Measurements from ENCODE around the gene WDR45B. TPM values are rescaled to one million over a fixed set of nuclear protein-coding genes. Genes with fewer than 3 reads are reported as not detected.
"Not testable (repeated sequence)": the region's sequence is repeated elsewhere in the genome, so short reads cannot be mapped to it uniquely, and the experiment has no call there.

WDR45B gene
- total RNA-seq, 4 donors from 2014 or later, result 57.3 to 81.4 (median 74.4) TPM

GRCh38 chr17:82657926-82658325 lies 9.7 kb upstream of the WDR45B start:
- DNase-seq (ENCODE audit: extremely low spot score), result no peak
- Histone ChIP-seq H3K4me1 (no peaks in the 10 kb centered on the region), H3K4me3 (no peak overlapping the region), H3K36me3 (peaks cover 8 to 79% (median 47%) of the 10 kb centered on the region in 4 donors), H3K9me3 (no peaks in the 10 kb centered on the region), H3K27me3 (no peaks in the 10 kb centered on the region), H3K27ac (replicated peaks in 1 of 4) (no peak overlapping the region)
- 92% methylated on average over 9 of the region's 19 CpGs for WGBS
- intact Hi-C loops (cut with DNase I), result no loop called here
- TF ChIP-seq EP300 (IDR thresholded peaks at IDR 0.05), result no peak
- TF ChIP-seq, protein P1, sequence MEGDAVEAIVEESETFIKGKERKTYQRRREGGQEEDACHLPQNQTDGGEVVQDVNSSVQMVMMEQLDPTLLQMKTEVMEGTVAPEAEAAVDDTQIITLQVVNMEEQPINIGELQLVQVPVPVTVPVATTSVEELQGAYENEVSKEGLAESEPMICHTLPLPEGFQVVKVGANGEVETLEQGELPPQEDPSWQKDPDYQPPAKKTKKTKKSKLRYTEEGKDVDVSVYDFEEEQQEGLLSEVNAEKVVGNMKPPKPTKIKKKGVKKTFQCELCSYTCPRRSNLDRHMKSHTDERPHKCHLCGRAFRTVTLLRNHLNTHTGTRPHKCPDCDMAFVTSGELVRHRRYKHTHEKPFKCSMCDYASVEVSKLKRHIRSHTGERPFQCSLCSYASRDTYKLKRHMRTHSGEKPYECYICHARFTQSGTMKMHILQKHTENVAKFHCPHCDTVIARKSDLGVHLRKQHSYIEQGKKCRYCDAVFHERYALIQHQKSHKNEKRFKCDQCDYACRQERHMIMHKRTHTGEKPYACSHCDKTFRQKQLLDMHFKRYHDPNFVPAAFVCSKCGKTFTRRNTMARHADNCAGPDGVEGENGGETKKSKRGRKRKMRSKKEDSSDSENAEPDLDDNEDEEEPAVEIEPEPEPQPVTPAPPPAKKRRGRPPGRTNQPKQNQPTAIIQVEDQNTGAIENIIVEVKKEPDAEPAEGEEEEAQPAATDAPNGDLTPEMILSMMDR (IDR thresholded peaks at IDR 0.05), result no peak
- no peak for TF ChIP-seq POLR2A (IDR thresholded peaks at IDR 0.05; ENCODE audit: low read depth)
- no peak for TF ChIP-seq POLR2AphosphoS5 (IDR thresholded peaks at IDR 0.05)

GRCh38 chr17:82656266-82656665 lies 8.0 kb upstream of the WDR45B start:
- TF ChIP-seq POLR2AphosphoS5 (IDR thresholded peaks at IDR 0.05) (no peak), POLR2A (IDR thresholded peaks at IDR 0.05; ENCODE audit: low read depth) (no peak)
- Histone ChIP-seq H3K4me1 (no peaks in the 10 kb centered on the region), H3K27ac (replicated peaks in 1 of 4) (no peak overlapping the region), H3K4me3 (no peak overlapping the region), H3K9me3 (no peaks in the 10 kb centered on the region), H3K36me3 (peaks cover 8 to 62% (median 40%) of the 10 kb centered on the region in 4 donors), H3K27me3 (no peaks in the 10 kb centered on the region)
- no peak for DNase-seq (ENCODE audit: extremely low spot score)
- intact Hi-C loops (cut with DNase I), result no loop called here
- 76% methylated on average over 16 of the region's 16 CpGs for WGBS

- Histone ChIP-seq H3K9me3 (no peaks in the 10 kb centered on the region), H3K4me3 (no peak overlapping the region), H3K27me3 (no peaks in the 10 kb centered on the region), H3K36me3 (peaks cover 8 to 56% (median 38%) of the 10 kb centered on the region in 4 donors), H3K27ac (replicated peaks in 1 of 4) (no peak overlapping the region), H3K4me1 (no peaks in the 10 kb centered on the region)
- TF ChIP-seq POLR2A (IDR thresholded peaks at IDR 0.05; ENCODE audit: low read depth) (no peak), POLR2AphosphoS5 (IDR thresholded peaks at IDR 0.05) (no peak)
- intact Hi-C loops (cut with DNase I), result no loop called here
- WGBS, result 67% methylated on average over 13 of the region's 13 CpGs
- no peak for DNase-seq (ENCODE audit: extremely low spot score)
Observed at GRCh38 chr17:82655523-82655922, 7.3 kb upstream of the WDR45B start.

GRCh38 chr17:82655038-82655479 lies 6.8 kb upstream of the WDR45B start:
- Histone ChIP-seq H3K4me3 (no peak overlapping the region), H3K9me3 (no peaks in the 10 kb centered on the region), H3K27me3 (no peaks in the 10 kb centered on the region), H3K27ac (replicated peaks in 1 of 4) (peak overlapping the region in 1 of 4 donors; percentile 13), H3K36me3 (peaks cover 8 to 52% (median 35%) of the 10 kb centered on the region in 4 donors), H3K4me1 (no peaks in the 10 kb centered on the region)
- DNase-seq (ENCODE audit: extremely low spot score), result no peak
- 67% methylated on average over 14 of the region's 15 CpGs for WGBS
- intact Hi-C loops (cut with DNase I), result no loop called here
- no peak for TF ChIP-seq POLR2AphosphoS5 (IDR thresholded peaks at IDR 0.05)
- TF ChIP-seq, protein P1 (IDR thresholded peaks at IDR 0.05), result no peak
- TF ChIP-seq POLR2A (IDR thresholded peaks at IDR 0.05; ENCODE audit: low read depth), result no peak
- TF ChIP-seq EP300 (IDR thresholded peaks at IDR 0.05), result no peak

DNA sequence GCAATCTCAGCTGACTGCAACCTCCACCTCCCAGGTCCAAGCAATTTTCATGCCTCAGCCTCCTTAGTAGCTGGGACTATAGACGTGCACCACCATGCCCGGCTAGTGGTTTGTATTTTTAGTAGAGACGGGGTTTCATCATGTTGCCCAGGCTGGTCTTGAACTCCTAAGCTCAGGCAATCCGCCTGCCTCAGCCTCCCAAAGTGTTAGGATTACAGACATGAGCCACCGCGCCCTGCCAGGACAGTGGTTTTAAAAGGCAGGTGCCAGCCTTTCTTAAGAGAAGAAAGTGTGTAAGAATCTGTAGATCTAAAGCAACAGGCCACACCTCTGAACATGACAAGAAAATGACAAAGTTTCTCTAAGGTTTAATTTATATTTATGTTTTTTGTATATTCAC lies 6.4 kb upstream of the WDR45B start:
- intact Hi-C loops (cut with DNase I), result loop anchor here (5.0 kb wide), 1 partner anchor 98 kb away; the partner anchor contains the start of gene TBCD
- not testable (repeated sequence) for H3K27me3 ChIP-seq; H3K9me3 ChIP-seq; H3K27ac ChIP-seq (replicated peaks in 1 of 4); H3K4me1 ChIP-seq; DNase-seq (ENCODE audit: extremely low spot score); H3K4me3 ChIP-seq
- H3K36me3 ChIP-seq, result peaks cover 8 to 47% (median 31%) of the 10 kb centered on the region in 4 donors
- WGBS, result 83% methylated on average over 6 of the region's 6 CpGs

- Histone ChIP-seq H3K27me3 (no peaks in the 10 kb centered on the region), H3K4me1 (peaks cover 0 to 7% (median 4%) of the 10 kb centered on the region in 4 donors), H3K9me3 (no peaks in the 10 kb centered on the region), H3K27ac (replicated peaks in 1 of 4) (no peak overlapping the region), H3K36me3 (peaks cover 8 to 40% (median 24%) of the 10 kb centered on the region in 4 donors), H3K4me3 (no peak overlapping the region)
- WGBS, result 87% methylated on average over 25 of the region's 30 CpGs
- intact Hi-C loops (cut with DNase I), result loop anchor here (5.0 kb wide), 1 partner anchor 98 kb away; the partner anchor contains the start of gene TBCD
- no peak for DNase-seq (ENCODE audit: extremely low spot score)
- TF ChIP-seq EP300 (IDR thresholded peaks at IDR 0.05) (no peak), POLR2AphosphoS5 (IDR thresholded peaks at IDR 0.05) (no peak), POLR2A (IDR thresholded peaks at IDR 0.05; ENCODE audit: low read depth) (no peak)
- TF ChIP-seq, protein P1 (IDR thresholded peaks at IDR 0.05), result no peak
Observed at GRCh38 chr17:82653651-82654528, 5.6 kb upstream of the WDR45B start.

All from esophagus muscularis mucosa (tissue), 4 donors.